ENCODE results near the gene PRAME.

The PRAME gene

GRCh38 chr22:22523494-22523893 lies 35.6 kb downstream of the PRAME start:
- TF ChIP-seq RARB (CRISPR knock-in tag; IDR thresholded peaks at IDR 0.05) = no peak
- TF ChIP-seq CSRNP3 (CRISPR knock-in tag; IDR thresholded peaks at IDR 0.05) = no peak
- ATAC-seq = no peak

GRCh38 chr22:22521631-22522030 lies 37.4 kb downstream of the PRAME start:
- TF ChIP-seq ZC3H10 (CRISPR knock-in tag; IDR thresholded peaks at IDR 0.05) (no peak), OSR1 (CRISPR knock-in tag; IDR thresholded peaks at IDR 0.05) (no peak), ISL1 (CRISPR knock-in tag; IDR thresholded peaks at IDR 0.05) (no peak), POU6F1 (CRISPR knock-in tag; IDR thresholded peaks at IDR 0.05; ENCODE audit: borderline replicate concordance, low read depth) (no peak), PPARA (CRISPR knock-in tag; IDR thresholded peaks at IDR 0.05; ENCODE audit: borderline replicate concordance) (no peak), PATZ1 (CRISPR knock-in tag; IDR thresholded peaks at IDR 0.05; ENCODE audit: borderline replicate concordance) (no peak), ZNF70 (CRISPR knock-in tag; IDR thresholded peaks at IDR 0.05) (no peak), ESRRG (CRISPR knock-in tag; IDR thresholded peaks at IDR 0.05) (no peak), TSHZ2 (CRISPR knock-in tag; IDR thresholded peaks at IDR 0.05) (no peak), CREB5 (CRISPR knock-in tag; IDR thresholded peaks at IDR 0.05; ENCODE audit: low read depth) (no peak)
- no peak for ATAC-seq

GRCh38 chr22:22520667-22521602 lies 38.1 kb downstream of the PRAME start:
- no peak for ATAC-seq
- TF ChIP-seq TSHZ2 (CRISPR knock-in tag; IDR thresholded peaks at IDR 0.05) (no peak), PPARA (CRISPR knock-in tag; IDR thresholded peaks at IDR 0.05; ENCODE audit: borderline replicate concordance) (no peak), PATZ1 (CRISPR knock-in tag; IDR thresholded peaks at IDR 0.05; ENCODE audit: borderline replicate concordance) (no peak)
